Fibroblast of the aortic adventitia (primary cell): ENCODE results near the gene CFAP99. TPM values are rescaled to one million over a fixed set of nuclear protein-coding genes. Genes with fewer than 3 reads are reported as not detected.
"Not testable (repeated sequence)": the region's sequence is repeated elsewhere in the genome, so short reads cannot be mapped to it uniquely, and the experiment has no call there.

Experiments
- DNase-seq: peaks from one replicate; pipeline ENCODE4 v3.0.0-alpha.2; 2010; ENCODE audit warnings: low read depth
- H3K4me3 ChIP-seq: 2 replicates; pipeline ENCODE4 v1.5.1; 2011; ENCODE audit warnings: low read depth, mild to moderate bottlenecking, control low read depth, low read length, moderate library complexity
- total RNA-seq: library from RNA; depleted of rRNA; stranded (reverse); fragments of >200 nt; gene quantifications from 2 replicates; pipeline ENCODE4 v1.2.3, GENCODE V29; 2012; ENCODE audit warnings: low replicate concordance
- TF ChIP-seq, protein P1 (sequence below): IDR thresholded peaks from 2 replicates; pipeline ENCODE4 v1.5.1; 2011; ENCODE audit warnings: mild to moderate bottlenecking, low read length, control low read depth, inconsistent platforms; ENCODE audit not compliant: insufficient read depth

The CFAP99 gene
- total RNA-seq, 1 donor = not detected

DNA sequence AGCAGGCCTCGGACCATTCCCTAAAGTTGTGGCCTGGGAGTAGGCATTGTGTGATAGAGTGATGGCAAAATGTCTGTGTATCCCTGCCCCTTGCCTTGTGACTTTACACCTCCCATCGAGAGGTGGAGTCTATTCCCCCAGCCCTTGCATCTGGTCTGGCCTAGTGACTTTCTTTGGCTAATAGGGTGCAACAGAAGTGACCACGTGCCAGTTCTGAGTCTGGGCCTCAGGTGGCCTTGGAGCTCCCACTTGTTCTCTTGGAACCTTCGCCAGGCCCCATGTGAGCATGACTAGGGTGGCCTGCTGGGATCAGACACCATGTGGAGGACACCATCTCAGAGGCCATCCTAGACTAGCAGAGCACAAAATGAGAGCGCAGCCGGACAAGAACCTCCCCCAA is 46.3 kb downstream of the CFAP99 start:
- TF ChIP-seq, protein P1, sequence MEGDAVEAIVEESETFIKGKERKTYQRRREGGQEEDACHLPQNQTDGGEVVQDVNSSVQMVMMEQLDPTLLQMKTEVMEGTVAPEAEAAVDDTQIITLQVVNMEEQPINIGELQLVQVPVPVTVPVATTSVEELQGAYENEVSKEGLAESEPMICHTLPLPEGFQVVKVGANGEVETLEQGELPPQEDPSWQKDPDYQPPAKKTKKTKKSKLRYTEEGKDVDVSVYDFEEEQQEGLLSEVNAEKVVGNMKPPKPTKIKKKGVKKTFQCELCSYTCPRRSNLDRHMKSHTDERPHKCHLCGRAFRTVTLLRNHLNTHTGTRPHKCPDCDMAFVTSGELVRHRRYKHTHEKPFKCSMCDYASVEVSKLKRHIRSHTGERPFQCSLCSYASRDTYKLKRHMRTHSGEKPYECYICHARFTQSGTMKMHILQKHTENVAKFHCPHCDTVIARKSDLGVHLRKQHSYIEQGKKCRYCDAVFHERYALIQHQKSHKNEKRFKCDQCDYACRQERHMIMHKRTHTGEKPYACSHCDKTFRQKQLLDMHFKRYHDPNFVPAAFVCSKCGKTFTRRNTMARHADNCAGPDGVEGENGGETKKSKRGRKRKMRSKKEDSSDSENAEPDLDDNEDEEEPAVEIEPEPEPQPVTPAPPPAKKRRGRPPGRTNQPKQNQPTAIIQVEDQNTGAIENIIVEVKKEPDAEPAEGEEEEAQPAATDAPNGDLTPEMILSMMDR = no peak
- no peak for DNase-seq
- no peak overlapping the region for H3K4me3 ChIP-seq

DNA sequence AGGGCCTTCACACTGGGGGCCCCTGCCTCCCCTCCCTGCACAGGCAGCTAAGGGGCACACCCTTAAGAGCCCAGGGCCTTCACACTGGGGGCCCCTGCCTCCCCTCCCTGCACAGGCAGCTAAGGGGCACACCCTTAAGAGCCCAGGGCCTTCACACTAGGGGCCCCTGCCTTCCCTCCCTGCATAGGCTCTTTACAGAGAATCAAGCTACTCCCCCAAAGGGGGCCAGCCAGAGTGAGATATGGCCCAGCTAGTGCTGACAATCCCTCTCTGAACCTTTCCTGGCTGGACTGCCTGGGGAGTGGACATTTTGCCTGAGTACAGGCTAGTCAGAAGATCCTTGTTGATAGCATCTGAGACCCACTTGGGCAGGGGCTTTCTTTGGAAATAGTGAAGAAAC is 46.8 kb downstream of the CFAP99 start:
- H3K4me3 ChIP-seq, DNase-seq: not testable (repeated sequence)

DNA sequence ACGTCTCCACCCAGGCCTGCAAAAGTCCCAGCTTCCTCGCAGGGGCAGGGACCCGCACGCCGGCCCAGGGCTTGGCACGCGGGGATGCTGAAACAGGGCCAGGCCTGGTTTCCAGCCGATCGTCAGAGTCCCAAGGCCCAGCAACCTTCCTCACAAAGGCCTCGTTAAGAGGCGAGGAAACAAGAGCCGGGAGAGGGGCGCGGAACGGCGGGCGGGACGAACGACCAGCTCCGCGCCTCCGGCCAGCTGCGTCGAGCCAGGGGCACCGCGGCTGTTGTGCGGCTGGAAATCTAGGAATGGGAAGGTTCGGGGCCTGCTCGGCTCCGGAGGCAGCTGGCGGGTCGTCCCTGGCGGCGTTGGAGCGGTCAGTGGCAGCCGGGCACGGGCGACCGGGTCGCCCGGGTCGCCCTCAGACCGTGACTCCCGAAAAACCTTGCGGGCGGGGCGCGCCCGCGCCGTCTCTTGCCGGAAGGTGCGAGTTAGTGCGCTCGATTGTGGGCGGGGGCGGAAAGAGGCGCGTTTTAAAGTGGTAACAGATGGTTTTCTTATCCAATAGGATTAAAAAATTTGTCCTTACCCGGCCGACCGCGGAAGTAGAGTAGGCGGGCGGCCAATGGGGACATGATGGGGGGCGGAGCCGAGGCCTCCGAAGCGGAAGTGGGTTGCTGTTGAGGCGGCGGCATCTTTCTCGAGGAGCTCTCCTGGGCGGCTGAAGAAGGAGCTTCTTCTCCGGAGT is 49.9 kb downstream of the CFAP99 start, which contains the start of gene RNF4:
RNF4 (plus strand) TSS at position 651 of the 736 bp plus-strand sequence. CDS start 21,388 bp downstream, outside the sequence.
- H3K4me3 ChIP-seq = peak within 1 kb of the TSS; percentile 93
- TF ChIP-seq, protein P1 = no peak
- DNase-seq = peak; percentile 96

DNA sequence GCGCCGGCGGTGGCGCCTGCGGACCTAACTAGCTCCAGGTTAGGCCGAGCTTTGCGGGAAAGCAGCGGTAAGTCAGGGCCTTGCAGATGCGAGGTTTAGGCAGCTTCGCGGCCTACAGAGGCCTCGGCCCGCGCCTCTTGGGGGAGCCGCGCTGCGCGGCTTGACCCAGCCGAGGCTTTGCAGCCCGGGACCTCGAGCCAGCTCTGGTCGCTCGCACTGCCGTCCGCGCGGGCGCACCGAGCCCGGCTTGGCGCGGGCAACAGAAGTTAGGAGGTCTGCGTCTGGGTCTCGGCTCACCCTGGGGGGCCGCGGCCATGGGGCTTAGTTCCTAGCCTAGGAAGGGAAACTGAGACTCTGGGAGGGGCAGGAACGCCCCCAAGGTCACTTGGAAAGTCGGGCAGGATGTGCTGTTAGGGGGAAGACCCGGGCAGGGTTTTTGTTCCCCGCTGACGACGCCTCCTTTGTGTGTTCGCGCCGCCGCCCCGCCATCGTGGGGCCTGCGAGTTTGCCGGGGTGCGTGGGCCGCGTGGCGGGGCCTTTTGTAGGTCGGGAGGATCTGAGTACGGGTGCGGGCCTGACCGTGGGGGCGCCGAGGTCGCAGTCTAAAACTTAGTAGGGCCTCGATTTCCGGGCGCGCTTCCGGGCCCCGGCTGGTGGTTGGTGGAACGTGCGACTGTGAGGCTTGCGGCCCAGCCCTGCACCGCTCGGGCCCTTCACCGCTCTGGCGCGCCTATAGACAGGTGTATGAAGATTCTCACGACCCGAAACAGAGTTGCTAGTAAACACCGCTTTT is 50.6 kb downstream of the CFAP99 start:
- TF ChIP-seq, protein P1 = no peak
- no peak for DNase-seq
- H3K4me3 ChIP-seq = peak overlapping the region; percentile 93

DNA sequence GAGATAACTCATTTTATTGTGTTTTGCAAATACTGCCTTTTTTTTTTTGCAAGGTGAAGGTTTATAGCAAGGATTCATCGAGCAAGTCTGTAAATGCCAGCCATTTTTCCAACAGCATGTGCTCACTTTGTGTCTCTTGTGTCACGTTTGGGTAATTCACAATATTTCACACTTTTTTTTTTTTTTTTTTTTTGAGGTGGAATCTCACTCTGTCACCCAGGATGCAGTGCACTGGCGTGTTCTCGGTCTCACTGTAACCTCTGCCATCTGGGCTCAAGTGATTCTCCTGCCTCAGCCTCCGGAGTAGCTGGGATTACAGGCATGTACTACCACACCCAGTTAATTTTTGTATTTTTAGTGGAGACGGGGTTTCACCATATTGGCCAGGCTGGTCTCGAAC is 52.0 kb downstream of the CFAP99 start:
- TF ChIP-seq, protein P1 = no peak
- no peak for DNase-seq
- peak overlapping the region; percentile 93 for H3K4me3 ChIP-seq

DNA sequence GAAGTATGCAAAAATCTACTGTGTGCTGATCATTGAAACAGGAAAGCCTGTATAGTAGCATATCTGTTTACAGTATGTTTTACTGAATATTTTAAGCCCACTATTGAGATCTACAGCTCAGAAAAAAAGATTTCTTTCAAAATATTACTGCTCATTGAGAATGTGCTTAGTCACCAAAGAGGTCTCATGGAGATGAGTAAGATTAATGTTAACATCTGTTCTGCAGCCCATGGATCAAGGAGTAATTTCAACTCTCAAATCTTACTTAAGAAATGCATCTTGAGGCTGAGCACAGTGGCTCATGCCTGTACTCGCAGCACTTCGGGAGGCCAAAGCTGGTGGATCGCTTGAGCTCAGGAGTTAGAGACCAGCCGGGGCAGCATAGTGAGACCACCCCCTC is 53.4 kb downstream of the CFAP99 start:
- TF ChIP-seq, protein P1 = no peak
- H3K4me3 ChIP-seq = no peak overlapping the region
- DNase-seq = no peak

DNA sequence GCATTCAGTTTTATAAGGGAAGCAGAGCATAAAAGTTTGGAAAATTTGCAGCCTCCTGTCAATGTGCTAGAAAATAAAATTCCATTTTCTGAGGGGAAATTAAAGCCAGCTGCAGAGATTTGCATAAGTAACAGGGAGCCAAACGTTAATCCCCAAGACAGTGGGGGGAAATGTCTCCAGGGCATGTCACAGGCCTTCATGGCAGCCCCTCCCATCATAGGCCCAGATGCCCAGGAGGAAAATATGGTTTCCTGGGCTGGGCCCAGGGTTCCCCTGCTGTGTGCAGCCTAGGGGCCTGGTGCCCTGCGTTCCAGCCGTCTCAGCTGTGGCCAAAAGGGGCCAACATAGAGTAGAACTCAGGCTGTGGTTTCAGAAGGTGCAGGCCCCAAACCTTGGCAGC is 59.5 kb downstream of the CFAP99 start:
- TF ChIP-seq, protein P1 = no peak
- no peak overlapping the region for H3K4me3 ChIP-seq
- no peak for DNase-seq
